A549 (cell line): ENCODE results near the gene PIK3R1. TPM values are rescaled to one million over a fixed set of nuclear protein-coding genes. Genes with fewer than 3 reads are reported as not detected.

Experiments
- ATAC-seq, 2 experiments: fragments of 200-7000 bp in 1 of 2; fragments of >200 bp in 1 of 2; cut with Nextera tagmentation in 1 of 2; cut with Tn5 transposase in 1 of 2; 3 replicates each; pipeline versions ENCODE4 v1.8.0 to v1.9.1; 2018 to 2020; ENCODE audit warnings: mild to moderate bottlenecking in 1 of 2, moderate library complexity in 1 of 2
- CTCF ChIA-PET: fragments of 300-600 bp; sonication (Branson Sonifier 250); formaldehyde crosslinking; extraction: SDS; loops from one replicate; lab custom pipeline; 2021; ENCODE audit warnings: antibody characterized with exemption, inconsistent platforms; lab: Yijun Ruan, JAX
- POLR2A ChIA-PET: fragments of 350-600 bp; formaldehyde crosslinking; extraction: SDS; loops from one replicate; lab custom pipeline; 2021; ENCODE audit warnings: antibody characterized with exemption, inconsistent platforms; lab: Yijun Ruan, JAX
- DNase-seq, 2 experiments: peaks; one replicate each; pipeline versions ENCODE4 v3.0.0 to v3.0.0-alpha.2; 2011 to 2016; ENCODE audit warnings: low read depth in 1 of 2, low spot score in 1 of 2
- FAIRE-seq: peaks from 2 replicates; lab custom pipeline; 2011; peaks lifted over from hg19 to GRCh38; lab: Jason Lieb, UNC
- H3K27ac ChIP-seq, 2 experiments: fragments of >200 bp; sonication (Bioruptor Twin); formaldehyde crosslinking; 3 replicates each; pipeline ENCODE4 v1.5.1; 2016 to 2017
- H3K4me1 ChIP-seq: fragments of >200 bp; sonication (Bioruptor Twin); formaldehyde crosslinking; 3 replicates; pipeline ENCODE4 v1.6.1; 2016
- H3K4me2 ChIP-seq: fragments of >200 bp; sonication (Bioruptor Twin); formaldehyde crosslinking; 3 replicates; pipeline ENCODE4 v1.6.1; 2016
- H3K4me3 ChIP-seq: fragments of >200 bp; sonication (Bioruptor Twin); formaldehyde crosslinking; 3 replicates; pipeline ENCODE4 v1.5.1; 2016
- H3K9me3 ChIP-seq: fragments of >200 bp; sonication (Bioruptor Twin); formaldehyde crosslinking; 3 replicates; pipeline ENCODE4 v1.6.1; 2016
- CEBPB ChIP-seq, 2 experiments: fragments of >200 bp in 1 of 2; sonication (Bioruptor Twin) in 1 of 2; formaldehyde crosslinking in 1 of 2; IDR thresholded peaks; 2 replicates each; pipeline ENCODE4 v1.6.1; 2012 to 2016
- EHF ChIP-seq: fragments of 250-450 bp; sonication (Bioruptor Pico); IDR thresholded peaks from 2 replicates; pipeline ENCODE4 v1.5.0; 2020; ENCODE audit warnings: mild to moderate bottlenecking
- EHMT2 ChIP-seq: fragments of 200-600 bp; sonication (generic); IDR thresholded peaks from 2 replicates; pipeline ENCODE4 v1.6.1; 2016; ENCODE audit warnings: antibody characterized with exemption, low read depth, mild to moderate bottlenecking, moderate library complexity
- ESRRA ChIP-seq: fragments of 150-350 bp; IDR thresholded peaks from 2 replicates; pipeline ENCODE4 v1.6.1; 2014; ENCODE audit warnings: mild to moderate bottlenecking, low read length, borderline replicate concordance
- JUN ChIP-seq, 2 experiments: fragments of >200 bp; sonication (Bioruptor Twin); formaldehyde crosslinking; IDR thresholded peaks; 2 replicates in 1 of 2; 3 replicates in 1 of 2; pipeline ENCODE4 v1.6.1; 2016 to 2017
- KDM5A ChIP-seq: fragments of 200-600 bp; sonication (generic); IDR thresholded peaks from 2 replicates; pipeline ENCODE4 v1.6.1; 2016; ENCODE audit warnings: antibody characterized with exemption, mild to moderate bottlenecking
- MAZ ChIP-seq: fragments of 150-350 bp; IDR thresholded peaks from 2 replicates; pipeline ENCODE4 v1.6.1; 2014; ENCODE audit warnings: antibody characterized with exemption, low read depth, low read length, borderline replicate concordance
- NR3C1 ChIP-seq: fragments of >200 bp; sonication (Bioruptor Twin); formaldehyde crosslinking; IDR thresholded peaks from 3 replicates; pipeline ENCODE4 v1.6.1; 2017
- POLR2AphosphoS2 ChIP-seq: conservative IDR thresholded peaks from 2 replicates; pipeline ENCODE4 v1.6.1; 2012; ENCODE audit warnings: low read length, improper control_type of control experiment, inconsistent platforms
- RAD21 ChIP-seq, 2 experiments: fragments of >200 bp in 1 of 2; sonication (Bioruptor Twin) in 1 of 2; formaldehyde crosslinking in 1 of 2; IDR thresholded peaks in 1 of 2; conservative IDR thresholded peaks in 1 of 2; 2 replicates in 1 of 2; 3 replicates in 1 of 2; pipeline ENCODE4 v1.6.1; 2012 to 2018; ENCODE audit warnings: inconsistent platforms in 1 of 2
- RFX5 ChIP-seq: fragments of 450-650 bp; IDR thresholded peaks from 2 replicates; pipeline ENCODE4 v1.7.1; 2014; ENCODE audit warnings: antibody characterized with exemption, mild to moderate bottlenecking, moderate library complexity
- TFCP2L1 ChIP-seq: fragments of 250-450 bp; sonication (Bioruptor Pico); IDR thresholded peaks from 2 replicates; pipeline ENCODE4 v1.5.0; 2021; ENCODE audit warnings: mild to moderate bottlenecking
- TP53 ChIP-seq: fragments of 250-450 bp; sonication (Bioruptor Pico); IDR thresholded peaks from 2 replicates; pipeline ENCODE4 v1.5.0; 2021; ENCODE audit warnings: mild to moderate bottlenecking, moderate library complexity
- ZC3H11A ChIP-seq: fragments of 450-650 bp; IDR thresholded peaks from 2 replicates; pipeline ENCODE4 v1.6.1; 2014; ENCODE audit warnings: antibody characterized with exemption, mild to moderate bottlenecking
- ZFP36 ChIP-seq: fragments of 450-650 bp; IDR thresholded peaks from 2 replicates; pipeline ENCODE4 v1.6.1; 2014; ENCODE audit warnings: borderline replicate concordance; ENCODE audit not compliant: partially characterized antibody
- ZSCAN20 ChIP-seq: fragments of 250-450 bp; sonication (Bioruptor Pico); IDR thresholded peaks from 2 replicates; pipeline ENCODE4 v1.8.0; 2022; ENCODE audit warnings: mild to moderate bottlenecking, moderate library complexity
- WGBS: methylation state at CpG from one replicate; pipeline ENCODE4 v1.1.6; 2017; ENCODE audit errors: missing lambda C conversion rate; 5-methylcytosine and 5-hydroxymethylcytosine counted together
- polyA plus RNA-seq, 4 experiments: library from polyadenylated mRNA; depleted of rRNA in 3 of 4; stranded (reverse); fragments of >200 nt; fragmentation: RNase III in 1 of 4; extraction: RNeasy Plus Mini Kit Qiagen cat#74134 plus additional on column Dnase treatment in 1 of 4; gene quantifications; 2 replicates in 3 of 4; 3 replicates in 1 of 4; pipeline ENCODE4 v1.2.3, GENCODE V29; 2011 to 2017
- TF ChIP-seq, protein P1 (sequence below): fragments of 200-600 bp; sonication (generic); IDR thresholded peaks from 2 replicates; pipeline ENCODE4 v1.6.1; 2016; ENCODE audit warnings: antibody characterized with exemption, mild to moderate bottlenecking, moderate library complexity
- TF ChIP-seq, protein P2 (sequence below): fragments of 450-650 bp; IDR thresholded peaks from 2 replicates; pipeline ENCODE4 v1.6.1; 2014; ENCODE audit warnings: antibody characterized with exemption
- TF ChIP-seq, protein P3 (sequence below): fragments of 250-450 bp; sonication (Bioruptor Pico); IDR thresholded peaks from 2 replicates; pipeline ENCODE4 v1.5.0; 2020; ENCODE audit warnings: low read depth, mild to moderate bottlenecking, moderate library complexity
- TF ChIP-seq, protein P4 (sequence below): fragments of >200 bp; sonication (Bioruptor Twin); formaldehyde crosslinking; IDR thresholded peaks from 2 replicates; pipeline ENCODE4 v1.6.1; 2016
- TF ChIP-seq, protein P5 (sequence below): IDR thresholded peaks from 2 replicates; pipeline ENCODE4 v1.6.1; 2012
- TF ChIP-seq, protein P6 (sequence below): fragments of >200 bp; sonication (Bioruptor Twin); formaldehyde crosslinking; IDR thresholded peaks from 3 replicates; pipeline ENCODE4 v1.5.1; 2016

PIK3R1 gene
- polyA plus RNA-seq, 2 of the 4 experiments (the other 2 are of a cell fraction): 5.5 to 5.7 TPM

DNA sequence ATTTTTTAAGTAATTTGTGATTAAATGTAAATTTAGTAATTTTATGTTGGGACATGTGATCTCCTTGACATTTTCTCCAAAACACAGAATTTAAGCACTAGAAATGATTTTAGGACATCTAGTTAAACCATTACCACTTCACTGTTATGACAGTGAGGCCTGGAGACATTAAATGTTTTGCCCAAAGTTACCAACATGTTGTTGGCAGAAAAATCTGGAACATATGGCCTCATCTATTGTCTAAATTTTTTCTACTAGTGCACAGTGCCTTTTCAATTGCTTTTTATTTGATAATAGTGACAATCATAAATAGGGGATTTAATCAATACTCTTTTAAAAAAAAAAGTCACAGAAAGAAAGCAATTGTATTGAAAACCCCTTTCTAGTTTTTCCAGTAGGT, 45.6 kb downstream of the PIK3R1 start:
- ChIA-PET CTCF (interaction anchor here (0.7 kb wide), 1 partner anchor 29 kb away, joined by 3 read pairs; no protein-coding TSS in a partner anchor), POLR2A (no interaction called here)
- no peak overlapping the region for H3K4me2 ChIP-seq
- ATAC-seq: no peak
- DNase-seq: no peak
- TF ChIP-seq KDM5A (no peak), ZC3H11A (no peak), ESRRA (no peak), RAD21 (conservative IDR thresholded peaks at IDR 0.05 in 1 of 2, IDR thresholded peaks at IDR 0.05 in 1 of 2) (no peak), CEBPB (IDR thresholded peaks at IDR 0.05) (no peak), RFX5 (no peak), NR3C1 (no peak), TP53 (no peak), ZSCAN20 (CRISPR knock-in tag) (no peak), EHMT2 (no peak), POLR2AphosphoS2 (no peak)
- TF ChIP-seq, protein P1, sequence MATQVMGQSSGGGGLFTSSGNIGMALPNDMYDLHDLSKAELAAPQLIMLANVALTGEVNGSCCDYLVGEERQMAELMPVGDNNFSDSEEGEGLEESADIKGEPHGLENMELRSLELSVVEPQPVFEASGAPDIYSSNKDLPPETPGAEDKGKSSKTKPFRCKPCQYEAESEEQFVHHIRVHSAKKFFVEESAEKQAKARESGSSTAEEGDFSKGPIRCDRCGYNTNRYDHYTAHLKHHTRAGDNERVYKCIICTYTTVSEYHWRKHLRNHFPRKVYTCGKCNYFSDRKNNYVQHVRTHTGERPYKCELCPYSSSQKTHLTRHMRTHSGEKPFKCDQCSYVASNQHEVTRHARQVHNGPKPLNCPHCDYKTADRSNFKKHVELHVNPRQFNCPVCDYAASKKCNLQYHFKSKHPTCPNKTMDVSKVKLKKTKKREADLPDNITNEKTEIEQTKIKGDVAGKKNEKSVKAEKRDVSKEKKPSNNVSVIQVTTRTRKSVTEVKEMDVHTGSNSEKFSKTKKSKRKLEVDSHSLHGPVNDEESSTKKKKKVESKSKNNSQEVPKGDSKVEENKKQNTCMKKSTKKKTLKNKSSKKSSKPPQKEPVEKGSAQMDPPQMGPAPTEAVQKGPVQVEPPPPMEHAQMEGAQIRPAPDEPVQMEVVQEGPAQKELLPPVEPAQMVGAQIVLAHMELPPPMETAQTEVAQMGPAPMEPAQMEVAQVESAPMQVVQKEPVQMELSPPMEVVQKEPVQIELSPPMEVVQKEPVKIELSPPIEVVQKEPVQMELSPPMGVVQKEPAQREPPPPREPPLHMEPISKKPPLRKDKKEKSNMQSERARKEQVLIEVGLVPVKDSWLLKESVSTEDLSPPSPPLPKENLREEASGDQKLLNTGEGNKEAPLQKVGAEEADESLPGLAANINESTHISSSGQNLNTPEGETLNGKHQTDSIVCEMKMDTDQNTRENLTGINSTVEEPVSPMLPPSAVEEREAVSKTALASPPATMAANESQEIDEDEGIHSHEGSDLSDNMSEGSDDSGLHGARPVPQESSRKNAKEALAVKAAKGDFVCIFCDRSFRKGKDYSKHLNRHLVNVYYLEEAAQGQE: no peak
- TF ChIP-seq, protein P2, sequence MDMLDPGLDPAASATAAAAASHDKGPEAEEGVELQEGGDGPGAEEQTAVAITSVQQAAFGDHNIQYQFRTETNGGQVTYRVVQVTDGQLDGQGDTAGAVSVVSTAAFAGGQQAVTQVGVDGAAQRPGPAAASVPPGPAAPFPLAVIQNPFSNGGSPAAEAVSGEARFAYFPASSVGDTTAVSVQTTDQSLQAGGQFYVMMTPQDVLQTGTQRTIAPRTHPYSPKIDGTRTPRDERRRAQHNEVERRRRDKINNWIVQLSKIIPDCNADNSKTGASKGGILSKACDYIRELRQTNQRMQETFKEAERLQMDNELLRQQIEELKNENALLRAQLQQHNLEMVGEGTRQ: no peak
- TF ChIP-seq, protein P3, sequence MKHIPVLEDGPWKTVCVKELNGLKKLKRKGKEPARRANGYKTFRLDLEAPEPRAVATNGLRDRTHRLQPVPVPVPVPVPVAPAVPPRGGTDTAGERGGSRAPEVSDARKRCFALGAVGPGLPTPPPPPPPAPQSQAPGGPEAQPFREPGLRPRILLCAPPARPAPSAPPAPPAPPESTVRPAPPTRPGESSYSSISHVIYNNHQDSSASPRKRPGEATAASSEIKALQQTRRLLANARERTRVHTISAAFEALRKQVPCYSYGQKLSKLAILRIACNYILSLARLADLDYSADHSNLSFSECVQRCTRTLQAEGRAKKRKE (CRISPR knock-in tag): no peak
- TF ChIP-seq, protein P4, sequence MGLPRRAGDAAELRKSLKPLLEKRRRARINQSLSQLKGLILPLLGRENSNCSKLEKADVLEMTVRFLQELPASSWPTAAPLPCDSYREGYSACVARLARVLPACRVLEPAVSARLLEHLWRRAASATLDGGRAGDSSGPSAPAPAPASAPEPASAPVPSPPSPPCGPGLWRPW: no peak
- TF ChIP-seq, protein P5, sequence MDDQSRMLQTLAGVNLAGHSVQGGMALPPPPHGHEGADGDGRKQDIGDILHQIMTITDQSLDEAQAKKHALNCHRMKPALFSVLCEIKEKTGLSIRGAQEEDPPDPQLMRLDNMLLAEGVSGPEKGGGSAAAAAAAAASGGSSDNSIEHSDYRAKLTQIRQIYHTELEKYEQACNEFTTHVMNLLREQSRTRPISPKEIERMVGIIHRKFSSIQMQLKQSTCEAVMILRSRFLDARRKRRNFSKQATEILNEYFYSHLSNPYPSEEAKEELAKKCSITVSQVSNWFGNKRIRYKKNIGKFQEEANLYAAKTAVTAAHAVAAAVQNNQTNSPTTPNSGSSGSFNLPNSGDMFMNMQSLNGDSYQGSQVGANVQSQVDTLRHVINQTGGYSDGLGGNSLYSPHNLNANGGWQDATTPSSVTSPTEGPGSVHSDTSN: no peak
- peaks cover 6% of the 10 kb centered on the region; the same call in 1 of the 3 replicates for H3K4me1 ChIP-seq
- H3K27ac ChIP-seq: no peak overlapping the region
- H3K9me3 ChIP-seq: no peaks in the 10 kb centered on the region
- no peak for FAIRE-seq
- H3K4me3 ChIP-seq: no peak overlapping the region

DNA sequence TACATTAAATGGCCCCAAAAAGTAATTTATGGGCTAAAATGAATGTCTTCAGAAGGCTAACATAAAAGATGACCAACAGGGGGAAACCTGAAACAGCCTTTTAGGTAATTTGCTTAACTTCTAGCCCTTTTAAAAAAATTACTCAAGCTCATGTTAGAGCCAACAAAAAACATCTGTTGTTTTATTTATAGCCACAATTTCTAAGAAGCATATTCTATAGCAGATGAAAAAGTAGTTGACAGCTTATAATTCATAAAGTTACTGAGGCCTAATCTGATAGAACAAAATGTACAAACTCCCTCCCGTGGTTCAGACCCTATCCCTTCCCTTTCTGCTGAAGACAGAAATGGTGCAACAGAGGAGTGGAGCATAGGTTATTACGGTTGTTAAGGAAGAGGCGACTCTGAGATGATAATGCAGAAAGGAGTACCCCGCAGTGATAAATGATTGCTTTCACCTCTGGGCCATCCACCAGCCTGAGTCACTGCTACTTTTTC, 46.1 kb downstream of the PIK3R1 start:
- DNase-seq: no peak
- Histone ChIP-seq H3K4me1 (peaks cover 6% of the 10 kb centered on the region; the same call in 1 of the 3 replicates), H3K4me2 (no peak overlapping the region), H3K4me3 (no peak overlapping the region), H3K9me3 (no peaks in the 10 kb centered on the region), H3K27ac (no peak overlapping the region)
- TF ChIP-seq, protein P3 (CRISPR knock-in tag): no peak
- TF ChIP-seq ZFP36 (no peak), EHF (CRISPR knock-in tag) (no peak), TFCP2L1 (CRISPR knock-in tag) (no peak), JUN (IDR thresholded peaks at IDR 0.05) (no peak), MAZ (no peak)
- TF ChIP-seq, protein P6, sequence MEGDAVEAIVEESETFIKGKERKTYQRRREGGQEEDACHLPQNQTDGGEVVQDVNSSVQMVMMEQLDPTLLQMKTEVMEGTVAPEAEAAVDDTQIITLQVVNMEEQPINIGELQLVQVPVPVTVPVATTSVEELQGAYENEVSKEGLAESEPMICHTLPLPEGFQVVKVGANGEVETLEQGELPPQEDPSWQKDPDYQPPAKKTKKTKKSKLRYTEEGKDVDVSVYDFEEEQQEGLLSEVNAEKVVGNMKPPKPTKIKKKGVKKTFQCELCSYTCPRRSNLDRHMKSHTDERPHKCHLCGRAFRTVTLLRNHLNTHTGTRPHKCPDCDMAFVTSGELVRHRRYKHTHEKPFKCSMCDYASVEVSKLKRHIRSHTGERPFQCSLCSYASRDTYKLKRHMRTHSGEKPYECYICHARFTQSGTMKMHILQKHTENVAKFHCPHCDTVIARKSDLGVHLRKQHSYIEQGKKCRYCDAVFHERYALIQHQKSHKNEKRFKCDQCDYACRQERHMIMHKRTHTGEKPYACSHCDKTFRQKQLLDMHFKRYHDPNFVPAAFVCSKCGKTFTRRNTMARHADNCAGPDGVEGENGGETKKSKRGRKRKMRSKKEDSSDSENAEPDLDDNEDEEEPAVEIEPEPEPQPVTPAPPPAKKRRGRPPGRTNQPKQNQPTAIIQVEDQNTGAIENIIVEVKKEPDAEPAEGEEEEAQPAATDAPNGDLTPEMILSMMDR: no peak
- ChIA-PET CTCF (interaction anchor here (0.7 kb wide), 1 partner anchor 29 kb away, joined by 3 read pairs; no protein-coding TSS in a partner anchor), POLR2A (no interaction called here)
- no peak for ATAC-seq
- 90% methylated on average over 4 of the region's 4 CpGs for WGBS
- FAIRE-seq: no peak
